Measurements from ENCODE around the gene MARCHF7. TPM values are rescaled to one million over a fixed set of nuclear protein-coding genes. Genes with fewer than 3 reads are reported as not detected.

The MARCHF7 gene
- total and polyA plus RNA-seq, 2 of the 13 experiments (the other 11 are each of a cell fraction or from before 2014, with no cell fraction given), result 32.8 to 88.5 TPM

DNA sequence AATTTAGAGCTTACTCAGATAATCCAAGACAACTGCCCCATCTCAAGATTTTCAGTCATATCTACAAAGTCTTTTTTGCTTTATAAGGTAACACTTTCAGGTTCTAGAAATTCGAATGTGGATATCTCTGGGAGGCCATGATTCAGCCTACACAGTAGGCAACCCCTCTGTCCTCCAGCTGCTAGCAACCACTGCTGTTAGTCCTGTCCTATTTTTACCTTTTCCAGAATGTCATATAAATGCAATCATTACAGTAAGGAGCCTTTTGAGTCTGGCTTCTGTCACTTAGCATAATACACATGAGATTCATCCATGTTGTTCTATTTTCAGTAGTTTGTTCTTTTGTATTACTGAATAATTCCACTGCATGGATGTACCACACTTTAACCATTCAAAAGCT lies 28.5 kb upstream of the MARCHF7 start:
- BruUV-seq (replicated peaks), result no TSS peak
- H3K9me3 ChIP-seq (ENCODE audit: low read length), result no peaks in the 10 kb centered on the region
- H3K4me3 ChIP-seq (replicated peaks in 1 of 3; ENCODE audit: insufficient read depth in 1 of 3, low read depth in 2 of 3, low read length in 3 of 3), result no peak overlapping the region
- no peak for FAIRE-seq
- no peak for ATAC-seq
- H3K27ac ChIP-seq (ENCODE audit: extremely low read length, insufficient read depth, low read length), result no peak overlapping the region
- H3K27me3 ChIP-seq (ENCODE audit: control insufficient read depth in 1 of 2, insufficient read depth in 2 of 2, low read length in 2 of 2), result no peaks in the 10 kb centered on the region
- in situ Hi-C loops (cut with HindIII; ENCODE audit: extremely low pct_ligation_motif_present, low pct_unique_long_range_greater_than_20kb) (no loop called here), intact Hi-C loops (cut with micrococcal nuclease; ENCODE audit: unreplicated experiment) (no loop called here)
- WGBS (ENCODE audit: low lambda C conversion rate), result 3% methylated on average over 1 of the region's 1 CpG
- no peak overlapping the region for H3K4me2 ChIP-seq (ENCODE audit: low read depth, low read length)
- no peaks in the 10 kb centered on the region for H3K36me3 ChIP-seq (replicated peaks in 1 of 2; ENCODE audit: control insufficient read depth in 1 of 2, insufficient read depth in 2 of 2, low read length in 2 of 2)
- CTCF ChIA-PET (ENCODE audit: low intra/inter-chr PET ratio, low total read pairs), result no interaction called here
- TF ChIP-seq, protein P1, sequence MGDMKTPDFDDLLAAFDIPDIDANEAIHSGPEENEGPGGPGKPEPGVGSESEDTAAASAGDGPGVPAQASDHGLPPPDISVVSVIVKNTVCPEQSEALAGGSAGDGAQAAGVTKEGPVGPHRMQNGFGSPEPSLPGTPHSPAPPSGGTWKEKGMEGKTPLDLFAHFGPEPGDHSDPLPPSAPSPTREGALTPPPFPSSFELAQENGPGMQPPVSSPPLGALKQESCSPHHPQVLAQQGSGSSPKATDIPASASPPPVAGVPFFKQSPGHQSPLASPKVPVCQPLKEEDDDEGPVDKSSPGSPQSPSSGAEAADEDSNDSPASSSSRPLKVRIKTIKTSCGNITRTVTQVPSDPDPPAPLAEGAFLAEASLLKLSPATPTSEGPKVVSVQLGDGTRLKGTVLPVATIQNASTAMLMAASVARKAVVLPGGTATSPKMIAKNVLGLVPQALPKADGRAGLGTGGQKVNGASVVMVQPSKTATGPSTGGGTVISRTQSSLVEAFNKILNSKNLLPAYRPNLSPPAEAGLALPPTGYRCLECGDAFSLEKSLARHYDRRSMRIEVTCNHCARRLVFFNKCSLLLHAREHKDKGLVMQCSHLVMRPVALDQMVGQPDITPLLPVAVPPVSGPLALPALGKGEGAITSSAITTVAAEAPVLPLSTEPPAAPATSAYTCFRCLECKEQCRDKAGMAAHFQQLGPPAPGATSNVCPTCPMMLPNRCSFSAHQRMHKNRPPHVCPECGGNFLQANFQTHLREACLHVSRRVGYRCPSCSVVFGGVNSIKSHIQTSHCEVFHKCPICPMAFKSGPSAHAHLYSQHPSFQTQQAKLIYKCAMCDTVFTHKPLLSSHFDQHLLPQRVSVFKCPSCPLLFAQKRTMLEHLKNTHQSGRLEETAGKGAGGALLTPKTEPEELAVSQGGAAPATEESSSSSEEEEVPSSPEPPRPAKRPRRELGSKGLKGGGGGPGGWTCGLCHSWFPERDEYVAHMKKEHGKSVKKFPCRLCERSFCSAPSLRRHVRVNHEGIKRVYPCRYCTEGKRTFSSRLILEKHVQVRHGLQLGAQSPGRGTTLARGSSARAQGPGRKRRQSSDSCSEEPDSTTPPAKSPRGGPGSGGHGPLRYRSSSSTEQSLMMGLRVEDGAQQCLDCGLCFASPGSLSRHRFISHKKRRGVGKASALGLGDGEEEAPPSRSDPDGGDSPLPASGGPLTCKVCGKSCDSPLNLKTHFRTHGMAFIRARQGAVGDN (CRISPR knock-in tag; IDR thresholded peaks at IDR 0.05), result no peak
- no peak for TF ChIP-seq ZNF672 (CRISPR knock-in tag; IDR thresholded peaks at IDR 0.05)
- TF ChIP-seq HMG20A (CRISPR knock-in tag; IDR thresholded peaks at IDR 0.05; ENCODE audit: borderline replicate concordance), result no peak
- TF ChIP-seq ZBTB21 (CRISPR knock-in tag; IDR thresholded peaks at IDR 0.05), result no peak
- TF ChIP-seq TCF7 (IDR thresholded peaks at IDR 0.05; ENCODE audit: low read depth), result no peak
- TF ChIP-seq ZNF121 (CRISPR knock-in tag; IDR thresholded peaks at IDR 0.05), result no peak
- no peak for TF ChIP-seq MIXL1 (CRISPR knock-in tag; IDR thresholded peaks at IDR 0.05)
- no peak for TF ChIP-seq RARG (CRISPR knock-in tag; IDR thresholded peaks at IDR 0.05; ENCODE audit: low read depth)
- no peaks in the 10 kb centered on the region for H4K20me1 ChIP-seq (ENCODE audit: insufficient read depth, low read length)
- H3K9ac ChIP-seq (ENCODE audit: insufficient read depth, low read depth, low read length), result no peak overlapping the region
- H3K79me2 ChIP-seq (ENCODE audit: insufficient read depth, low read length), result no peaks in the 10 kb centered on the region
- H3K4me1 ChIP-seq (ENCODE audit: insufficient read depth, low read length), result no peaks in the 10 kb centered on the region
- POLR2A ChIA-PET, result no interaction called here
- DNase-seq (ENCODE audit: low spot score), result no peak
- no peak overlapping the region for H2AFZ ChIP-seq (ENCODE audit: low read length)
